Measurements from ENCODE around the gene HAUS7. TPM values are rescaled to one million over a fixed set of nuclear protein-coding genes. Genes with fewer than 3 reads are reported as not detected.

The HAUS7 gene
- polyA plus RNA-seq, 1 donor (not counting 4 experiments of a cell fraction or from before 2014, with no cell fraction given), result 13.8 TPM

GRCh38 chrX:153411255-153411987, 59.0 kb downstream of the HAUS7 start, which contains the start of gene ZFP92:
Gene ZFP92, plus strand, starts transcription at chrX:153411472. Its CDS starts 6,851 bp downstream, at chrX:153418323.
- Histone ChIP-seq H3K9ac (ENCODE audit: control insufficient read depth, extremely low read depth, insufficient read depth, low read length) (peak within 1 kb of the TSS; percentile 33), H3K36me3 (ENCODE audit: control insufficient read depth in 2 of 2, extremely low read depth in 1 of 2, insufficient read depth in 2 of 2, low read length in 2 of 2) (no peaks in the 10 kb centered on the region), H3K27me3 (ENCODE audit: control insufficient read depth, extremely low read depth, insufficient read depth, low read length) (no peaks in the 10 kb centered on the region), H2AFZ (ENCODE audit: control insufficient read depth, low read length) (peak within 1 kb of the TSS; percentile 12), H3K27ac (ENCODE audit: control insufficient read depth, insufficient read depth, low read length) (no peak within 1 kb of the TSS), H3K4me3 (ENCODE audit: control insufficient read depth in 2 of 3, extremely low read depth in 1 of 3, insufficient read depth in 2 of 3, low read depth in 1 of 3, low read length in 3 of 3) (peak within 1 kb of the TSS; percentile 44 to 49 (median 49)), H3K4me1 (ENCODE audit: control insufficient read depth, extremely low read depth, insufficient read depth, low read length) (peaks cover 5% of the 10 kb centered on the region), H3K79me2 (ENCODE audit: control insufficient read depth, insufficient read depth, low read length) (no peaks in the 10 kb centered on the region), H4K20me1 (ENCODE audit: control insufficient read depth, extremely low read depth, insufficient read depth, low read length) (no peaks in the 10 kb centered on the region), H3K9me3 (ENCODE audit: control insufficient read depth, low read depth, low read length) (no peaks in the 10 kb centered on the region), H3K9me1 (ENCODE audit: control insufficient read depth, extremely low read depth, insufficient read depth, low read length) (no peaks in the 10 kb centered on the region), H3K4me2 (ENCODE audit: control insufficient read depth, extremely low read depth, insufficient read depth, low read depth, low read length) (peak within 1 kb of the TSS; percentile 64)
- DNase-seq (ENCODE audit: low read depth, low spot score), result no peak
- no peak for TF ChIP-seq EZH2 (IDR thresholded peaks at IDR 0.05; ENCODE audit: low read length)
- no peak for TF ChIP-seq CTCF (optimal IDR thresholded peaks at IDR 0.05 in 1 of 3, IDR thresholded peaks at IDR 0.05 in 1 of 3, conservative IDR thresholded peaks at IDR 0.05 in 1 of 3; ENCODE audit: extremely low read depth in 1 of 3, insufficient read depth in 2 of 3, low read length in 3 of 3)
- dilution Hi-C loops (cut with MboI; ENCODE audit: extremely low pct_ligation_motif_present, low sequenced_read_pairs), result no loop called here
- FAIRE-seq, result no peak

GRCh38 chrX:153410888-153411254, 59.5 kb downstream of the HAUS7 start:
- Histone ChIP-seq H3K27ac (ENCODE audit: control insufficient read depth, insufficient read depth, low read length) (no peak overlapping the region), H2AFZ (ENCODE audit: control insufficient read depth, low read length) (no peak overlapping the region)

More at GRCh38 chrX:153410888-153411254, 59.5 kb downstream of the HAUS7 start:
- no peak overlapping the region for H3K9ac ChIP-seq (ENCODE audit: control insufficient read depth, extremely low read depth, insufficient read depth, low read length)
- H3K9me1 ChIP-seq (ENCODE audit: control insufficient read depth, extremely low read depth, insufficient read depth, low read length), result no peaks in the 10 kb centered on the region
- H3K4me3 ChIP-seq (ENCODE audit: control insufficient read depth in 2 of 3, extremely low read depth in 1 of 3, insufficient read depth in 2 of 3, low read depth in 1 of 3, low read length in 3 of 3), result peak overlapping the region in 1 of 3 experiments; percentile 49
- no peak for TF ChIP-seq CTCF (optimal IDR thresholded peaks at IDR 0.05 in 1 of 3, IDR thresholded peaks at IDR 0.05 in 1 of 3, conservative IDR thresholded peaks at IDR 0.05 in 1 of 3; ENCODE audit: extremely low read depth in 1 of 3, insufficient read depth in 2 of 3, low read length in 3 of 3)
- no peak for TF ChIP-seq EZH2 (IDR thresholded peaks at IDR 0.05; ENCODE audit: low read length)
- H3K9me3 ChIP-seq (ENCODE audit: control insufficient read depth, low read depth, low read length), result no peaks in the 10 kb centered on the region
- peaks cover 5% of the 10 kb centered on the region for H3K4me1 ChIP-seq (ENCODE audit: control insufficient read depth, extremely low read depth, insufficient read depth, low read length)
- DNase-seq (ENCODE audit: low read depth, low spot score) (no peak), FAIRE-seq (no peak)
- dilution Hi-C loops (cut with MboI; ENCODE audit: extremely low pct_ligation_motif_present, low sequenced_read_pairs), result no loop called here
- H4K20me1 ChIP-seq (ENCODE audit: control insufficient read depth, extremely low read depth, insufficient read depth, low read length), result no peaks in the 10 kb centered on the region
- H3K4me2 ChIP-seq (ENCODE audit: control insufficient read depth, extremely low read depth, insufficient read depth, low read depth, low read length), result no peak overlapping the region
- no peaks in the 10 kb centered on the region for H3K36me3 ChIP-seq (ENCODE audit: control insufficient read depth in 2 of 2, extremely low read depth in 1 of 2, insufficient read depth in 2 of 2, low read length in 2 of 2)
- no peaks in the 10 kb centered on the region for H3K27me3 ChIP-seq (ENCODE audit: control insufficient read depth, extremely low read depth, insufficient read depth, low read length)
- H3K79me2 ChIP-seq (ENCODE audit: control insufficient read depth, insufficient read depth, low read length), result no peaks in the 10 kb centered on the region

Measured in keratinocyte (primary cell).